ENCODE measurements around the gene PIK3C3. TPM values are rescaled to one million over a fixed set of nuclear protein-coding genes. Genes with fewer than 3 reads are reported as not detected.

The PIK3C3 gene
- total and polyA plus RNA-seq, 2 of the 8 experiments (the other 6 are each of a cell fraction or from before 2014, with no cell fraction given): 15.3 to 47.4 TPM

DNA sequence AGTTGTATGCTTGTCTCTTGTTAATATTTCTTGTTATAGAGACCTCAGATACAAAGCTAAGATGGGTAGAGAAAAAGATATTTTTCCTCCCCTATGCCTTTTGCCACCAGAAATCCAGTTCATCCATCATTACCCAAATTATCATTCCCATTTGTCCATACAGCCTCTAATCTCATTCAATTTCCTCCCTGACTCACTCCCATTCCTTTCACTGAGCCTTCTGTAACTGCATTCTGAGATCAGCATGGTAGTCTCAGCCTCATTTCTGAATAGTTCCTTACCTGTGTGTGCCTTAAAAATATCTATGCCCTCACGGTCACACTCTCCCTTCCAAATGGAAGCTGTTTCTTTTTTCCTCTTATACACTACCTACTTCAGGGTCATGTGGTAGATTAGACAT, 15.7 kb upstream of the PIK3C3 start:
- FAIRE-seq: no peak

More for the DNA sequence above, 15.7 kb upstream of the PIK3C3 start:
- H2AFZ ChIP-seq (ENCODE audit: low read length): no peak overlapping the region
- H3K79me1 ChIP-seq (ENCODE audit: low read depth, low read length): no peaks in the 10 kb centered on the region
- ChIA-PET CTCF (ENCODE audit: partially characterized antibody) (interaction anchor here (1.8 kb wide), 1 partner anchor 10 kb away, joined by 4 read pairs; no protein-coding TSS in a partner anchor), POLR2A (ENCODE audit: partially characterized antibody) (no interaction called here)
- H2BK120ac ChIP-seq (replicated peaks; ENCODE audit: low read depth, low read length): no peak overlapping the region
- H2BK15ac ChIP-seq (ENCODE audit: low read length): no peak overlapping the region
- WGBS, 2 experiments (ENCODE audit: extremely low coverage in 1 of 2, insufficient coverage in 1 of 2, insufficient read length in 1 of 2, insufficient replicate concordance in 2 of 2, low coverage in 1 of 2, low lambda C conversion rate in 2 of 2, missing lambda C conversion rate in 1 of 2): 100% methylated on average over 1 of the region's 1 CpG; no CpG with 5 or more reads in 1 of the 2 experiments
- H3K27me3 ChIP-seq (replicated peaks in 1 of 4; ENCODE audit: control insufficient read depth in 3 of 4, extremely low read depth in 1 of 4, insufficient read depth in 3 of 4, low read length in 3 of 4): no peaks in the 10 kb centered on the region
- H2BK5ac ChIP-seq (ENCODE audit: low read depth, low read length): no peak overlapping the region
- H4K8ac ChIP-seq (ENCODE audit: extremely low read depth, insufficient read depth, low read length): no peak overlapping the region
- H3K9ac ChIP-seq (replicated peaks in 1 of 4; ENCODE audit: extremely low read depth in 1 of 4, low read depth in 3 of 4, low read length in 3 of 4): no peak overlapping the region
- no peaks in the 10 kb centered on the region for H3K4me1 ChIP-seq (replicated peaks in 1 of 4; ENCODE audit: control insufficient read depth in 3 of 4, insufficient read depth in 4 of 4, low read length in 3 of 4)
- H4K5ac ChIP-seq (ENCODE audit: insufficient read length, low read depth, low read length): no peak overlapping the region
- H3K23ac ChIP-seq (ENCODE audit: insufficient read length): no peak overlapping the region
- H4K91ac ChIP-seq (replicated peaks; ENCODE audit: insufficient read length, low read length): no peak overlapping the region
- no peak overlapping the region for H3K14ac ChIP-seq (ENCODE audit: insufficient read length)
- H3K4me2 ChIP-seq (ENCODE audit: insufficient read depth in 1 of 2, low read depth in 2 of 2, low read length in 2 of 2): no peak overlapping the region
- TF ChIP-seq TBP (IDR thresholded peaks at IDR 0.05; ENCODE audit: low read depth, low read length): no peak
- no peak for TF ChIP-seq TEAD4 (IDR thresholded peaks at IDR 0.05; ENCODE audit: low read depth, low read length)
- TF ChIP-seq TAF1 (IDR thresholded peaks at IDR 0.05; ENCODE audit: low read depth, low read length): no peak
- TF ChIP-seq CBX5 (IDR thresholded peaks at IDR 0.05; ENCODE audit: low read depth, low read length): no peak
- no peaks in the 10 kb centered on the region for H3K23me2 ChIP-seq (ENCODE audit: low read depth, low read length)
- H3K36me3 ChIP-seq (ENCODE audit: control insufficient read depth in 2 of 4, insufficient read depth in 4 of 4, low read length in 3 of 4): no peaks in the 10 kb centered on the region
- no peak overlapping the region for H3K4me3 ChIP-seq (ENCODE audit: extremely low read depth in 1 of 4, insufficient read depth in 2 of 4, low read depth in 3 of 4, low read length in 4 of 4)
- no peaks in the 10 kb centered on the region for H4K20me1 ChIP-seq (replicated peaks in 1 of 2; ENCODE audit: control insufficient read depth in 1 of 2, insufficient read depth in 2 of 2, low read length in 2 of 2)
- H3K27ac ChIP-seq (ENCODE audit: low read depth, low read length): no peak overlapping the region
- no peak overlapping the region for H3K4ac ChIP-seq (replicated peaks; ENCODE audit: insufficient read length, low read depth, low read length)
- no peak overlapping the region for H2BK12ac ChIP-seq (ENCODE audit: low read depth, low read length)
- no peak for DNase-seq (ENCODE audit: low read depth in 1 of 2, low spot score in 2 of 2)
- H3K9me3 ChIP-seq (ENCODE audit: insufficient read depth in 2 of 2, low read depth in 1 of 2, low read length in 1 of 2): no peaks in the 10 kb centered on the region
- H2AK5ac ChIP-seq (ENCODE audit: low read depth, low read length): no peak overlapping the region
- no peak overlapping the region for H2BK20ac ChIP-seq (ENCODE audit: low read length)
- no peak overlapping the region for H3K18ac ChIP-seq (ENCODE audit: extremely low read depth, low read length)
- no peak overlapping the region for H3K56ac ChIP-seq (replicated peaks; ENCODE audit: insufficient read length, low read depth, low read length)
- H3K79me2 ChIP-seq (ENCODE audit: control insufficient read depth in 1 of 2, insufficient read depth in 2 of 2, low read length in 2 of 2): no peaks in the 10 kb centered on the region
